Caco-2 (cell line): Measurements from ENCODE around the gene SCAPER. TPM values are rescaled to one million over a fixed set of nuclear protein-coding genes. Genes with fewer than 3 reads are reported as not detected.
"Not testable (repeated sequence)": the region's sequence is repeated elsewhere in the genome, so short reads cannot be mapped to it uniquely, and the experiment has no call there.

Experiments used
- BruUV-seq: library from RNA; stranded (reverse); fragments of 400-500 nt; replicated peaks from 2 replicates; lab custom pipeline; 2021; lab: Mats Ljungman, UMichigan
- CTCF ChIA-PET: fragments of 300-600 bp; sonication (Branson Sonifier 250); formaldehyde crosslinking; loops from one replicate; lab custom pipeline; 2022; ENCODE audit warnings: antibody characterized with exemption; lab: Charles Lee
- POLR2A ChIA-PET: fragments of 300-600 bp; sonication (Branson Sonifier 250); formaldehyde crosslinking; loops from one replicate; lab custom pipeline; 2022; ENCODE audit warnings: antibody characterized with exemption; lab: Charles Lee
- DNase-seq, 2 experiments: peaks; one replicate each; pipeline versions ENCODE4 v3.0.0 to v3.0.0-alpha.2; 2020 to 2022
- H3K27me3 ChIP-seq: replicated peaks from 2 replicates; pipeline ENCODE4 v1.6.0; 2011; ENCODE audit warnings: low read length; ENCODE audit not compliant: control insufficient read depth, insufficient read depth
- H3K36me3 ChIP-seq: 2 replicates; pipeline ENCODE4 v1.5.1; 2011; ENCODE audit warnings: low read length; ENCODE audit not compliant: control insufficient read depth, insufficient read depth
- H3K4me1 ChIP-seq: fragments of 250-450 bp; sonication (Bioruptor Pico); 2 replicates; pipeline ENCODE4 v1.5.1; 2020; ENCODE audit warnings: mild to moderate bottlenecking
- H3K4me3 ChIP-seq: 2 replicates; pipeline ENCODE4 v1.5.1; 2011; ENCODE audit warnings: low read depth, mild to moderate bottlenecking, control low read depth, low read length
- H3K9me3 ChIP-seq: fragments of 250-450 bp; sonication (Bioruptor Pico); 2 replicates; pipeline ENCODE4 v1.5.1; 2020; ENCODE audit warnings: mild to moderate bottlenecking, moderate library complexity
- H3K27ac Mint-ChIP-seq: one replicate; pipeline ENCODE4 v1.8.0; 2022; ENCODE audit warnings: mixed read lengths; ENCODE audit not compliant: unreplicated experiment
- H3K27me3 Mint-ChIP-seq: one replicate; pipeline ENCODE4 v1.8.0; 2022; ENCODE audit warnings: mixed read lengths; ENCODE audit not compliant: insufficient read depth, unreplicated experiment
- H3K36me3 Mint-ChIP-seq: one replicate; pipeline ENCODE4 v1.8.0; 2022; ENCODE audit warnings: mild to moderate bottlenecking, mixed read lengths; ENCODE audit not compliant: insufficient read depth, unreplicated experiment
- H3K4me1 Mint-ChIP-seq: one replicate; pipeline ENCODE4 v1.8.0; 2022; ENCODE audit warnings: low read depth, mixed read lengths; ENCODE audit not compliant: unreplicated experiment
- H3K4me3 Mint-ChIP-seq: one replicate; pipeline ENCODE4 v1.8.0; 2022; ENCODE audit warnings: mild to moderate bottlenecking, moderate library complexity, mixed read lengths; ENCODE audit not compliant: unreplicated experiment
- H3K9me3 Mint-ChIP-seq: one replicate; pipeline ENCODE4 v1.8.0; 2022; ENCODE audit warnings: mixed read lengths; ENCODE audit not compliant: unreplicated experiment
- intact Hi-C: fragments of 100-400 bp; cut with micrococcal nuclease; formaldehyde crosslinking; loops from one replicate; pipeline ENCODE4 v1.10.0; 2022; ENCODE audit not compliant: unreplicated experiment
- total RNA-seq: library from RNA; stranded (reverse); gene quantifications from 2 replicates; pipeline ENCODE4 v1.2.3, GENCODE V29; 2022
- TF ChIP-seq, protein P1 (sequence below), 2 experiments: fragments of 200-600 bp in 1 of 2; IDR thresholded peaks; 1 replicate in 1 of 2; 2 replicates in 1 of 2; pipeline versions ENCODE4 v1.5.1 to v1.8.0; 2011 to 2022; ENCODE audit warnings: antibody characterized with exemption in 1 of 2, control low read depth in 1 of 2, inconsistent platforms in 1 of 2, low read depth in 1 of 2, low read length in 1 of 2, mild to moderate bottlenecking in 1 of 2, moderate library complexity in 1 of 2; ENCODE audit not compliant: insufficient read depth in 1 of 2, severe bottlenecking in 1 of 2, unreplicated experiment in 1 of 2

Gene SCAPER
- total RNA-seq, 1 experiment from 2014 or later = 24.6 TPM

DNA sequence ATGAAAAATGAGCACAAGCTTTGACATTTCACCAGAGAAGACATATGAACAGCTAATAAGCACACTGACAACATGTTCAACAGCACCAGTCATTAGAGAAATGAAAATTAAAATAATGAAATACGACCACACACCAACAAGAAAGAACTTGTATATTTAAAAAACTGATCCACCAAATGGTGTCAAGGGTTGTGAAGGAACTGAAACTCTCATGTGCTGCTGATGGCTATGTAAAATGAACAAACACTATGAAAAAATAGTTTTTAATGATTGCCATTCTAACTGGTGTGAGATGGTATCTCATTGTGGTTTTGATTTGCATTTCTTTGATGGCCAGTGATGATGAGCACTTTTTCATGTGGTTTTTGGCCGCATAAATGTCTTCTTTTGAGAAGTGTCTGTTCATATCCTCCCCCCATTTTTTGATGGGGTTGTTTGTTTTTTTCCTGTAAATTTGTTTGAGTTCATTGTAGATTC is 193.8 kb downstream of the SCAPER start:
- POLR2A ChIA-PET = no interaction called here
- H3K4me1 Mint-ChIP-seq = no peaks in the 10 kb centered on the region
- no peaks in the 10 kb centered on the region for H3K9me3 Mint-ChIP-seq
- no peak for DNase-seq
- TF ChIP-seq, protein P1, sequence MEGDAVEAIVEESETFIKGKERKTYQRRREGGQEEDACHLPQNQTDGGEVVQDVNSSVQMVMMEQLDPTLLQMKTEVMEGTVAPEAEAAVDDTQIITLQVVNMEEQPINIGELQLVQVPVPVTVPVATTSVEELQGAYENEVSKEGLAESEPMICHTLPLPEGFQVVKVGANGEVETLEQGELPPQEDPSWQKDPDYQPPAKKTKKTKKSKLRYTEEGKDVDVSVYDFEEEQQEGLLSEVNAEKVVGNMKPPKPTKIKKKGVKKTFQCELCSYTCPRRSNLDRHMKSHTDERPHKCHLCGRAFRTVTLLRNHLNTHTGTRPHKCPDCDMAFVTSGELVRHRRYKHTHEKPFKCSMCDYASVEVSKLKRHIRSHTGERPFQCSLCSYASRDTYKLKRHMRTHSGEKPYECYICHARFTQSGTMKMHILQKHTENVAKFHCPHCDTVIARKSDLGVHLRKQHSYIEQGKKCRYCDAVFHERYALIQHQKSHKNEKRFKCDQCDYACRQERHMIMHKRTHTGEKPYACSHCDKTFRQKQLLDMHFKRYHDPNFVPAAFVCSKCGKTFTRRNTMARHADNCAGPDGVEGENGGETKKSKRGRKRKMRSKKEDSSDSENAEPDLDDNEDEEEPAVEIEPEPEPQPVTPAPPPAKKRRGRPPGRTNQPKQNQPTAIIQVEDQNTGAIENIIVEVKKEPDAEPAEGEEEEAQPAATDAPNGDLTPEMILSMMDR (IDR thresholded peaks at IDR 0.05; ENCODE audit: insufficient read depth in 1 of 2, low read depth in 1 of 2, low read length in 1 of 2, severe bottlenecking in 1 of 2, unreplicated experiment in 1 of 2) = no peak
- no peaks in the 10 kb centered on the region for H3K36me3 Mint-ChIP-seq
- Histone ChIP-seq H3K4me3 (no peak overlapping the region), H3K27me3 (no peaks in the 10 kb centered on the region), H3K9me3 (no peaks in the 10 kb centered on the region), H3K4me1 (no peaks in the 10 kb centered on the region), H3K36me3 (no peaks in the 10 kb centered on the region)
- CTCF ChIA-PET = no interaction called here
- H3K4me3 Mint-ChIP-seq = no peak overlapping the region
- BruUV-seq = no TSS peak
- intact Hi-C loops = no loop called here
- no peak overlapping the region for H3K27ac Mint-ChIP-seq
- H3K27me3 Mint-ChIP-seq = no peaks in the 10 kb centered on the region

DNA sequence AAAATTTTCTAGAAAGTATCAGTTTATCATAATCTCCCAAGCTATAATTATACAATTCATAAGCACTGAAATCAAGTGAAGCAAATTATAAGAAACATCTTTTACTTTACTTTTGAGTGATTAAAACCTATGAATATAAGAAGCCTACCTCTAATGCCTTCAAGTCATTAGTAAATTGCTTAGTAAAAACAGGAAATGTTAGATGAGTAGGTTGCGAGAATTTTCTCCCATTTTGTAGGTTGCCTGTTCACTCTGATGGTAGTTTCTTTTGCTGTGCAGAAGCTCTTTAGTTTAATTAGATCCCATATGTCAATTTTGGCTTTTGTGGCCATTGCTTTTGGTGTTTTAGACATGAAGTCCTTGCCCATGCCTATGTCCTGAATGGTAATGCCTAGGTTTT is 201.1 kb downstream of the SCAPER start:
- H3K4me1 ChIP-seq, POLR2A ChIA-PET, H3K27me3 Mint-ChIP-seq, intact Hi-C loops, H3K36me3 Mint-ChIP-seq, H3K27ac Mint-ChIP-seq, DNase-seq, CTCF ChIA-PET, H3K9me3 Mint-ChIP-seq, H3K9me3 ChIP-seq, H3K4me1 Mint-ChIP-seq, H3K4me3 Mint-ChIP-seq, BruUV-seq, H3K4me3 ChIP-seq, H3K27me3 ChIP-seq, H3K36me3 ChIP-seq: not testable (repeated sequence)

DNA sequence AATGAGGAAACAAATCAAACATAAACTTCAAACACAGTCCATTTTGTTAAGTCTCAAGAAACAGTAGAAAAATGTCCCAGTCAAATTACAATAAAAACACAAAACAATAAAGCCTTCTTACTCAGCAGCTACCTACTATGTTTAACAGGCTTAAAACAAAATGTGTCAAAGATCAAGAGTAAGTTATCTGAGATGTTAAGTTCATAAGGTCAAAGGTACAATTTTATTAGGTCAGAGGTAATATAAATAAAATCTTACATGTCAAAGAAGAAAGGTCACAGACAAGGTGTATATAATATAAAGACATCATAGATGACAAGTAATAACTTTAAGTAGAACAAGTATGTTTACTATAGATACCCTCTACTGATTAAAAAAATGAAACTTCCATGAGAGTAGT is 208.3 kb downstream of the SCAPER start:
- no peaks in the 10 kb centered on the region for H3K36me3 ChIP-seq
- no peak for DNase-seq
- H3K27me3 ChIP-seq = no peaks in the 10 kb centered on the region
- CTCF ChIA-PET = no interaction called here
- no peaks in the 10 kb centered on the region for H3K4me1 Mint-ChIP-seq
- no peaks in the 10 kb centered on the region for H3K27me3 Mint-ChIP-seq
- POLR2A ChIA-PET = no interaction called here
- TF ChIP-seq, protein P1 (IDR thresholded peaks at IDR 0.05; ENCODE audit: insufficient read depth in 1 of 2, low read depth in 1 of 2, low read length in 1 of 2, severe bottlenecking in 1 of 2, unreplicated experiment in 1 of 2) = no peak
- no peak overlapping the region for H3K4me3 ChIP-seq
- H3K9me3 Mint-ChIP-seq = no peaks in the 10 kb centered on the region
- no TSS peak for BruUV-seq
- no peak overlapping the region for H3K27ac Mint-ChIP-seq
- H3K36me3 Mint-ChIP-seq = peaks cover 8% of the 10 kb centered on the region
- no peaks in the 10 kb centered on the region for H3K9me3 ChIP-seq
- no peak overlapping the region for H3K4me3 Mint-ChIP-seq
- intact Hi-C loops = no loop called here
- H3K4me1 ChIP-seq = 0 out of 2 replicates have a peak, but pooled peaks cover 3% of the 10 kb centered on the region

DNA sequence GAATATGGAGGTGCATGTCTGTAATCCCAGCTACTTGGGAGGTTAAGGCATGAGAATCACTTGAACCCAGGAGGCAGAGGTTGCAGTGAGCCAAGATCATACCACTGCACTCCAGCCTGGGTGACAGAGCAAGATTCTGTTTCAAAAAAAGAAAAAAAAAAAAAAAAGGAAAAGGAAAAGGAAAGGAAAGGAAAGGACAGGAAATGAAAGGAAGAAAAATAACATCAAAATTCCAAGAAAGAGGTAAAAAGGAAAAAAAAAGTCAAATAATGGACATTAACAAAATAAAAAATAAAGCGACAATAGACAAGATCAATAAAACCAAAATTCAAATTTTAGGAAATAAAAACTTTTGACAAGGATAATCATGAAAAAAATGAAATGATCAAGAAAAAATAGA is 212.6 kb downstream of the SCAPER start:
- intact Hi-C loops, H3K36me3 ChIP-seq, H3K9me3 Mint-ChIP-seq, H3K27ac Mint-ChIP-seq, H3K4me3 ChIP-seq, BruUV-seq, H3K4me1 Mint-ChIP-seq, POLR2A ChIA-PET, DNase-seq, H3K27me3 Mint-ChIP-seq, H3K4me1 ChIP-seq, CTCF ChIA-PET, H3K36me3 Mint-ChIP-seq, H3K27me3 ChIP-seq, H3K4me3 Mint-ChIP-seq, H3K9me3 ChIP-seq: not testable (repeated sequence)

DNA sequence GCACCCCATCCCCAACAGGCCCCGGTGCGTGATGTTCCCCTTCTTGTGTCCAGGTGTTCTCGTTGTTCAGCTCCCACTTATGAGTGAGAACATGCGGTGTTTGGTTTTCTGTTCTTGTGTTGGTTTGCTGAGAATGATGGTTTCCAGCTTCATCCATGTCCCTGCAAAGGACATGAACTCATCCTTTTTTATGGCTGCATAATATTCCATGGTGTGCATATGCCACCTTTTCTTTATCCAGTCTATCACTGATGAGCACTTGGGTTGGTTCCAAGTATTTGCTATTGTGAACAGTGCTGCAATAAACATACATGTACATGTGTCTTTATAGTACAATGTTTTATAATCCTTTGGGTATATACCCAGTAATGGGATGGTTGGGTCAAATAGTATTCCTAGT is 217.5 kb downstream of the SCAPER start:
- BruUV-seq, H3K4me1 Mint-ChIP-seq: not testable (repeated sequence)

More for the DNA sequence above, 217.5 kb downstream of the SCAPER start:
- H3K9me3 Mint-ChIP-seq, H3K27me3 ChIP-seq, H3K36me3 ChIP-seq, H3K36me3 Mint-ChIP-seq, H3K27me3 Mint-ChIP-seq, intact Hi-C loops, H3K27ac Mint-ChIP-seq, H3K4me3 Mint-ChIP-seq, DNase-seq, CTCF ChIA-PET, POLR2A ChIA-PET, H3K4me3 ChIP-seq, H3K4me1 ChIP-seq, H3K9me3 ChIP-seq: not testable (repeated sequence)
